CD1c-positive myeloid dendritic cell (primary cell): ENCODE results near the gene GPX3.

Source experiments
- DNase-seq: peaks from one replicate; pipeline ENCODE4 v3.0.0-alpha.2; 2016; ENCODE audit errors: extremely low spot score

Gene GPX3

DNA sequence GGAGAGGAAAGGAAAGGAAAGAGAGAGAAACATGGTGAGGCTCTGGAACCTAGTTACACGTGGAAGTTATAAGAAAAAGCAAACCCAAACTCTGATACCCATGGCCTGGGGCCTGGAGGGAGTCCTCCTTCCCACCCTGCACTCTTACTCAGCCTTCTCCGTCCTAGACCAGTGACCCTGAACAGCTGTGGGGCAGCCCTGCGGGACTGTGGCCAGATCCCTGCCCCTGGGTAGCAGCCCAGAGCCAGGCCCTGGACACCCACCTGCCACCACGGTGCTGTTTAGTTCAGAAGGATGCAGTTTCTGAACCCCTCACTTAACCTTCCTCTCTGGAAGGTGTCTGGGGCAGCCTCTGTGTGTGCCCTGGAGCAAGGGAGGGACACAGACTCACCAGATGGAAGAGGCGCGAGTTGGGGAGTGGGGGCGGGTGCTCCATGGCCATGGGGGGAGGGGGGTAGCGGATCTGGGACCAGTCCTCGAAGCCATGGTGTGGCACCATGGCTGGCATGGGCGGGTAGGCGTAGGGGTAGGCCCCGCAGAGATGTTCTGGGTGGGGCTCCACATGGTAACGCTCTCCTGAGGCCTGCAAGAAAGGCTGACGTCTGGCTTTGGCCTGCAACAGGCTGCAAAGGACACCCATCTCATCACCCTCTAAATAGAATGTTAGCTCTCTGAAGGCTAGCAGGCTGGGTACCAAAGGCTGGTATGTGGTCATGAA lies 13.0 kb downstream of the GPX3 start:
- no peak for DNase-seq

DNA sequence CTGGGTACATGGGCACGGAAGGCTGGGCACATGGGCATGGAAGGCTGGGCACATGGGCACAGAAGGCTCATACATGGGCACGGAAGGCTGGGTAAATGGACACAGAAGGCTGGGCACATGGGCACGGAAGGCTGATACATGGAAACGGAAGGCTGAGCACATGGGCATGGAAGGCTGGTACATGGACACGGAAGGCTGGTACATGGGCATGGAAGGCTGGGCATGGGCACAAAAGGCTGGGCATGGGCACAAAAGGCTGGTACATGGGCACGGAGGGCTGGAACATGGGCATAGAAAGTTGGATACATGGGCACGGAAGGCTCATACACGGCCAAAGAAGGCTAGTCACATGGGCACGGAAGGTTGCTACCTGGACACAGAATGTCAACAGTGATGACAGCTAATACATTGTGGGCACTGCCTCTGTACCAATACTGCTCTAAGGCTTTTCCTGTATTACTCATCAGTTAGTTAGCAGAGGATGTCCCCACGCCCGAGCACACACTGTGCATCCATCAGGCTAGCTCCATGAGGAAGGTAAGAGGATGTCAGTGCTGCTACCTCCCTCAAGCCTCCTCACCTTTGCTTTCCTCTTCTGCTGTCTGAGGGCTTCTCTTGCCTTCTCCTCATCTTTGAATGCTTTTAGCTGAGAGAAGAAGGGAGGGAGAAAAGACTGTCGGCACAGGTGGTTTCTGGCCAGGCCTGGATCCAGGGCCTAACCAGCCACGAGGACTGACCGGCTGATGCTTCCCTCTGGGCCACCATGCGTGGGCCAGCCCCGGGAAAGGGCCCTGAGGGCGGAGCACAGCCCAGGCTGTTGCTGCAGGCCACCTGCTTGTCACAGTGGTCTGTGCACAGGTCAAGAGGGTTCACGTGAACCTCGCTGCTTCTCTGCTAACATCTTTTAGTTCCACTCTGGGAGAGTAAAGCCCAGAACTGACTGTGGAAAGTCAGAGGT lies 14.3 kb downstream of the GPX3 start:
- no peak for DNase-seq

DNA sequence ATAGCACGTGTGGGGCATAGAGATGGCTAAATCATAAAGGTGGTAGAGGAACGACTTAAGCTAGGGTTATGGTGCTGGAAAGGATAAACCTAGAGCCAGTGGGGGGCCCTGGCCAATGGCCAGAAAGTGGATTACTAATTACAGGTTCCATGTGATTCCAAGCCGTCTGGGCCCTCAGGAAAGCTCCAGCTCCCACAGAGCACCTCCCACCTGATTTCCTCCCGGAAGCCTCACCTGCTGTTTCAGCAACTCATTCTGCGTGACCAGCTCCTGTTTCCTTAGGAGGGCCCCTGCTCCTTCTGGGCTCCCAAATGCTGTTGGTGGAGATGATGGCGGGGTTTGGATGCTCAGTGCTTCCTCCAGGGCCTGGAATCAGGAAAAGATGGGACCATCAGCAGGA lies 16.2 kb downstream of the GPX3 start:
- no peak for DNase-seq

DNA sequence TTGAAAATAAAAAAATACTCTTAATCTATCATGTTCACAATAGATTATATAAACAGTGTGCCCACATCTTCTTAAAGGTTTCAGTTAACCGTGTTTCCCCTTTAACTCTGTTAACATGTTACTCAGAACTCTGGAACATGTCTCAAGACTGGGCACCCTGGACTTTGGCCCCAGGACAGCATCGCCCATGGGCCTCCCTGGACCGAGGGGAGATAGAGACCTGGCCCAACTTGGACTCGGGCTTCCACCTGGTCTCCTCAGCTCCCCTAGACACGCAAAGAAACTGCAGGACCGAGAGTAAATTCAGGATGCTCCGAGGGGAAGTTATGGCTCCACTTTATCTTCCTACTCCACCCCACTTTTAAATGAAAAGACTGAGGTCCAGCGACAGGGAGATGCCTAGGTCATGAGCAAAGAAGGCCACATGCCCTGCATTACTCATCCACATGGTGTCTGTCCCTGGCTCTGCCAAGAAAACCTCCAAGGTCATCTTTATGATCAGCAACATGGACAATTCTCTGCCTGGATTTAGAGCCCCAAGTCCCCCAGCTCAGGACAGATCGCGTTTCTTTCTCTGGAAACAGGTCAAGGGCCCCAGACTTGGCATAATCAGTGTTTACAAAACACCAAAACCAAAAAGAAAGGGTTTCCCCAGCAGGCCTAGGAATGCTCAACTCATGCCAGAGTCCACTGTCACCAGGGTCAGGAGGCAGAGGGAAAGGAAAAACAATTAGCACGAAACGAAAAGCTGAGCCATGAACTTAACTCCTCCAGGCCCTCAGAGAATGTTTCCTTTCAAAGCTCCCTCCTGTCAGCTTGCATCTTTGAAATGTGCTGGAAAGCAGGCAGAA lies 17.4 kb downstream of the GPX3 start:
- DNase-seq, result no peak

DNA sequence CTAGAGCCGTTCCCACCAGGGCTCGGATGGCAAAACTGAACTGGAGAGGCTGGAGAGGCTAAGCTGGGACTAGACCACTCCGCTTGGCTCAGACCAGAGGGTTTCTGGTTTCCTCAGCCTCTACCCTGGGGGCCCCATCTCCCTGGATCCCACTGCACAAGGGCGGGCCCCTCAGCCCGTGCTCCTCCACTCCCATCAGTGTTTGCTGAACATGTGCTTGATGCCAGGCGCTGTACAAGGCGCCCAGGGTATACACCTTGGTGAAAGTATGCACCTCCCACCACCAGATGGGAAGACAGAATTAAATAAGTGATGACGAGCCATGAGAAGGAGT lies 18.0 kb downstream of the GPX3 start:
- DNase-seq, result no peak

DNA sequence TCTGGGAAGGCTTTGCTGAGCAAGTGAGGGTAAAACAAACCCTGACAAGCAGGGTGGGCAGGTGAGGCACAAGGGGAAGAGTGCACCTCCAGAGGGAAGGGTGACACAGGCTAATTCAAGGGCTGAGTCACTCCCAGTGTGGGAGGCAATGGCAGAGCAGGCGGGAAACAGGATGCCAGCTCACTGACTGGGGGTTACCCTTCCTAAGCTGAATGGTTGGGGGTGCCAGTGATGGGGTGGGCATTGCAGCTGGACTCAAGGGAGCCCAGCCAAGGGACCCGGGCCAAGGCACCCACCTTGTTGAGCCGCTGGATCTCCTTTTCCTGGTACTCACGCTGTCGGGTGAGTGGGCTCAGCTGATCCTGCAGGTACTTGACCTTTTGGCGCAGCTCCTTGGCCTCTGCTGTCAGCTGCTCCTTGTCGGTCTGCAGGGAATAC lies 18.4 kb downstream of the GPX3 start:
- DNase-seq, result no peak

DNA sequence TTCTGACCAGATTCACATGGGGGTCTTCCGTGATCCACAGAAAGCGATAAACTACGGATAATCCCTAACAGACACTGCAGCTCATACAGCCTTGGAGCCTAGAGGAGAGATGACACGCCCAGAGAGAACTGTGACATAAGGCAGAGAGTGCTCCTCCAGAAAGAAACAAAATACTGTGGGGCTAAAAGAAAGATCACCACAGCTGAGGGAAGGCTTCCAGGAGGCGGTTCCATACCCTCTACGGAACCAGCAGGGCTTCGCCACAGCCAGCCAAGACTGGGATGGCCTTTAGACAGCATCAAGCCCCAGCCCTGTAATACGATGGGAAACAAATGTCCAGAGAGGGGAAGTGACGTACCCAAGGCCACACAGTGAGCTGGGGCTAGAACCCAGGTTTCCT lies 19.3 kb downstream of the GPX3 start:
- DNase-seq, result no peak

DNA sequence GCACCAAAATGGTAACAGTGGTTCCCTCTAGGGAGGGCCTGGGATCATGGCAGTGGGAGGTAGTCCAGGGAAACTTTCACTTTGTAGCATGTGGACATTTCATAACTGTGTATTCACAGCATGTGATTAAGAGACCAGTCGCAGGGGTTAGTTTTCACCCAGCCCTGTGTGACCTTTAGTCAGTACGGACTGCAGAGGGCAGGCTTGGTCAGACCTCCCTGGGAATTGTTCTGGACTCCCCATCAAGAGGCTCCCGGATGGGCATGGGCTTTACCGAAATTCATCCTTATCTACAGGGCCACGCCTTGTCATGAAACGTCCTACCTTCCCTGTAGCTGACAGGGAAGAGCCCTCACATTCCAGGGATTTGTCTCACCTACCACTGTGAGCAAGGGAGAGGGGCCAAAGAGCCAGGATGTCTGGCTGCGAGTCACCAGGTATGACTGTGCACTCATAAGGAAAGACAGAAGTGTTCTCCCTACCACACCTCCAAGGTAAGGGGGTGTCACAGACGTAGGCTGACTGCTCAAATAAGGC lies 19.9 kb downstream of the GPX3 start:
- no peak for DNase-seq

DNA sequence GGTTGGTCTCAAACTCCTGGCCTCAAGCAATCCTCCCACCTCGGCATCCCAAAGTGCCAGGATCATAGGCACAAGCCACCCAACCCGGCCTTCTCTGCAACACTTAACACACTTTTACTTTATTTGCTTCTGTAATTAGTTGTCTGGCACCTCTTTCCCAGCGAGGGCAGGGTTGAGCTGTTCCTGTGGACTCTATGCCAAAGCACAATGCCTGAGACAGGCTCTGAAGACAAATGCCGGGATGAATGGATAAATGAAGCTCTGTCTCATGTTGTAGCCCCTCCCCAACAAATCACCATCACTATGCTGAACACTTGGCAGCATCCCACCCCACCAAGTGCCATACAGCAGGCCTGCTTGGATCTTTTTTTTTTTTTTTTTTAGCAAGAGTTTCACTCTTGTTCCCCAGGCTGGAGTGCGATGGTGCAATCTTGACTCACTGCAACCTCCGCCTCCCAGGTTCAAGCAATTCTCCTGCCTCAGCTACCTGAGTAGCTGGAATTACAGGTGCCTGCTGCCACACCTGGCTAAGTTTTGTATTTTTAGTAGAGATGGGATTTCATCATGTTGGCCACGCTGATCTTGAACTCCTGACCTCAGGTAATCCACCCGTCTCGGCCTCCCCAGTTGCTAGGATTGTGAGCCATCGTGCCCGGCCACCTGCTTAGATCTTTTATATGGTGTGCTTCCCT lies 21.3 kb downstream of the GPX3 start:
- DNase-seq, result no peak

DNA sequence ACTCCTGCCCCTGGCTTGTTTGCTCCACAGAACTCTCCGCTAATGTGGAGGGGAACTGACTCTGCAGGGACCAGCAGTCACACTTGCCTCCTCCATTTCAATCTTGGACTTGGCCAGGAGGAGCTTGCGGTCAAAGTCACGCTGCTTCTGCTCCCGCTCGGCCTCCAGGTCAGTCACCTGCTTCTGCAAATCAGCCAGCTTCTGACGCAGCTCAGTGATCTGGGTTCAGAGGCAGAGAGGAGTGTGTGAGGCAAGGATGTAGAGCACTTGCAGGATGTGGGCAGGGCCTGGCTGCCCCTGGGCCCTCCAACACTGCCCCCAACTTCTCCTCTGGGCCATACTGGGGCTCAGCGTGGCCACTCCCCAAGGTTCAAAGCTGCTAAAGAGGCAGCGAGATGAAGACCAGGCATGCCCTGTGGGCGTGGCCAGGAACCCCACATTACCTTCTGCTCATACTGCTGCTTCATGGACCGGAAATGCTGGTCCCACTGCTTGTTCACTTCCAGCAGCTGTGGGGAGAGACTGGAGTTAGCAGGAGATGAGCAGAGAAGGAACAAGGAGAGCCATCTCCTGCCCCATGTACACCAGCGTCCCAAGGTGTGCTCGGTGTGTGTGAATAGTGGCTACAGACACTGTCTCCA lies 22.2 kb downstream of the GPX3 start:
- no peak for DNase-seq

DNA sequence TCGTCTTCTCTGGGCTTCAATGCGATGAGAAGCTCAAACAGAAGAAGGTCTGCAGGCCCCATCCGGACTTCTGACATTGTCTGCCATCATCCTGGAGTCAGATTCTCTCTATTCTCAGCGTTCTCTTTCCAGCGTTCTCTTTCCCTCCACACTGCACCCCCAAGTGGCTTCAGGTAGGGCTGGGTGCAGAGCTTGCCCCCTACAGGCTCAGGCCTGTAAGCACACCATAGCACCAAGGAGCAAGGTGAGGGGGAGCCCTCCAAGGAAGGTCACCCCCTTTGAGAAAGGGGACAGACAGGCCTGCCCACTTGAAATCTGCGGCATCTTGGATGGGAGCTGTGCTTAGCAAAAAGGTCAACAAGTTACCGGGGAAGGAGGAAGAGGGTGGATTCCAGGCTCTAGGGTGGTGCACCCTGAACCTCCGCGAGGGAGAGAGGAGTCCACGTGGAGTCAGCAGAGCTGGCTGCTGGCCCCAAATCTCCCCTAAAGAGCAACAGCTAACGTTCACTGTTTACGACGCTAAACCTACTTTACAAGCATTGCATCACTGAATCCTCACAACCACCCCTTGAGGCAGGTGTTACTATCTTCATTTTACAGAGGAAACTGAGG lies 27.5 kb downstream of the GPX3 start:
- DNase-seq, result no peak

DNA sequence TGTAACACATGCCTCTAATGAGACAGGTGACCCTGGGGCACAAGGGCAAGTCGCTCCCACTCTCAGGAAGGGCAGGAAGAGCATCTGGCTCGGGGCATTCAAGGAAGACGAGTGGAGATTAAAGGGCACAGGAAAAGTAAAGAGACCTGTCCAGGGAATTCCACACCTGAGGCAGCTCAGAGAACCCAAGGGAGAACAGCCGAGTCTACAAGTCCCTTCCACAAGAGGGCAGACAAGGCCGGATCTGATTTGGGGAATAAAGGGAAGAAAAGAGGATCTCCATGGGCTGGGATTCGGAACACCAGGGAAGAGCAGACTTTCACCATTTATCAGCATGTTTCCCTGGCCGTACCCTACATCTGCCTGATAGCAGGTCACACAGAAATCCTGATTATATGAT lies 28.1 kb downstream of the GPX3 start:
- no peak for DNase-seq

DNA sequence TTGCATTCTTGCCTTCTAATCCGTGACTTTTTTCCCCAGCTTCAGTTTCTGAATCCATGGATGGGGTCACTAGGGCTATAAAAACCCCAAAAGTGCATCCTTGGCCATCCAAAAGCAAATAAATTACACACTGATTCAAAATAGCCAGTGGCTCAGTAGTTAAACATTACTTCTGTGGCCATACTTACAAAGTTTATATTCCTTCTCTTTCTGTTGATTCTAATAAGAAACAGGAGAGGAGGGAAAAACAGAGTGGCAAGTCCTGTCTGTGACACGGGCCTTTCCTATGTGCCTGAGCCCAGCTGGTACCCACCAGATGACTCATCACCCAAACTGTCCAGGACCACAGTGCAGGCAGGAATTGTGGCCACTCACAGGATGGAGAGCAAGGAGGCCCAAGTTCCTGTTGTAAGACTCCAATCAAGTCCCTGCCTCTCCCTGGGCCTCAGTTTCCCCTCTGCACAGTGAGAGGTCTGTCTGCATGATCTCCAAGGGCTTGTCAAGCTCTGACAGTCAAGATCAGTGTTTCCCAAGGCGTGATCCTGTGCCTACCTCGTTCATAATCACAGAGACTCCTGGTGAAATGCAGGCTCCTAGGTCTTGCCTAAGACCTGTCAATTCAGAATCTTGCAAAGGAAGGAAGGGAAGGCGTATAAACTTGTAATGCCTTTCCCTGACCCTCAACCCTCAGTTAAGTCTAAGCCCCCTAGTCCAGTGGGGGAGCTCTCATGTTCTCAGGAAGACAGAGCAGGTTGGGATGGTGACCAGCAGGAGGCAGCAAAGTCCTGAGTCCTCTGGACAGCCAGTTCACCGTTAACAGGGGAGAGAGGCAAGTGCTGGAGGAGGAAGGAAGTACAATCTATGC lies 30.9 kb downstream of the GPX3 start:
- peak; percentile 87 for DNase-seq

DNA sequence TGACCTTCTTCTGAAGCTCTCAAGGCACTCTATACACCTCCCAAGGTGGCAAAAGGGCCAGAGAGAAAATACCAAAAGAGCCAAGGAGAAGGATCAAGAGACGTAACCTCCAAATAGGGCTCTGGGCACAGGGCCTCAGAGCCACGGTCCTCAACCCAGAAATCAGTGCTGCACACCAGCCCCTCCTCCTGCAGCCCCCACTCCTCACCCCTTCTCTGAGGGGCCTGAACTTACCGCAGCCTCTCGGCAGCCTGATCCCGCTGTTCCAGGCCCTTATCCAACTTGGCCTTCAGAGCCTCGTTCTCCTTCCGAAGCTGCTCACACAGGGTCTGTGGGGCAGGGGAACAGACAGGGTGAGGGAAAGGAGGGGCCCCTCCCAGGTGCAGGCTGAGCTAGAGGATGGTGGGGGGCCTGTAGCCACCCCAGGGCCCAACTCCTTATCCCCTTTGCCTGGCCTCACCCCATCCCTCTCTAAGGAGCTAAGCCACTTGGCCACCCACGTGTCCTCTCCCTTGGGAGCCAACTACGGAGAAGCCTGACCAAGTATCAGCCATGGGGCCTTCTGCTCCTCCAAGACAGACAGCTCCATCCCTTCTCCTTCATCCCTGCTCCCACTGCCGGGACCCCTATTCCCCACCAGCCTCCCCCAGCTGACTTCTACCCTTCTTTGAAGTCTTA lies 31.7 kb downstream of the GPX3 start:
- DNase-seq, result no peak

DNA sequence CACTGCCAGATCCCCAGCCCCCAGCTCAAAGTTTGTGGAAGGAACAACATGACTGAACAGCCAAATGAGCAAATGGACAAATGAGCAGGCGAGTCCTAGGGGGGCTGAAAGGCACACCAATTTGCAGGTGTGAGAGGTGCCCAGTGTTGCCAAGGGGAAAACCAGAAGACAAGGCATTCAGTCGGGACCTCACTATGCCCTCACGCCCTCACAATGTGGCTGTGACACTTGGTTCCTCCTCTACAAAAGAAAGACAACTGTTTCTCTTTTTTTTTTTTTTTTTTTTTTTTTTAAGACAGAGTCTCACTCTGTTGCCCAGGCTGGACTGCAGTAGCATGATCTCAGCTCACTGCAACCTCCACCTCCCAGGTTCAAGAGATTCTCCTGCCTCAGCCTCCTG lies 32.4 kb downstream of the GPX3 start:
- peak; percentile 56 for DNase-seq

DNA sequence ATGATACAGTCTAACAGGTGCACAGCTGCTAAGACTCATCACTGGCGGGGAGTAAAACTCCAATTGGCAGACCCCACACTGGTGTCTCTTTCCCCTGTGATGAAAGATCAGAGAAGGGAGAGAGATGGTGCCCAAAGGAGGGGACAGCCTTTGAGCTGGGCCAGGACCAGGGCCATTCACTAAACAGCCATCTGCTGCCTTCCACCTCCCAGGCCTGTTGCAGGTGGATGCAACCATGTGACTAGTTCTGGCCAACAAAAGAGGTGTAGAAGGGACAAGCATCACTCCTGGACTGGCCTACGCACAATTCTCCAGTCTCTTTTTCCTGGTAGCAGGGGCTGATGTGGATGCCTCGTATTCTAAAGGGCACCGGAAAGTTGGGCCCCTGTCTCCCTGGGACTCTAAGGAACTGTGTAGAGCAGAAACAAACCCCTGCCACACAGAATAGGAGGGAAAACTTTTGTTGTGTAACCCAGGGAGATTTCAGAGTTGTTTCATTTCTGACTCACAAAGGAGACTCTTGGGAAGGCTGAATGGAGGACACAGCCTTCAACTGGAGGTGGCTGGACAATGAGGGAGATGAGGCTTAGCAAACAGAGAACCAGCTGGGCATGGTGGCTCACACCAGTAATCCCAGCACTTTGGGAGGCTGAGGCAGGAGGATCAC lies 33.5 kb downstream of the GPX3 start:
- DNase-seq, result no peak

DNA sequence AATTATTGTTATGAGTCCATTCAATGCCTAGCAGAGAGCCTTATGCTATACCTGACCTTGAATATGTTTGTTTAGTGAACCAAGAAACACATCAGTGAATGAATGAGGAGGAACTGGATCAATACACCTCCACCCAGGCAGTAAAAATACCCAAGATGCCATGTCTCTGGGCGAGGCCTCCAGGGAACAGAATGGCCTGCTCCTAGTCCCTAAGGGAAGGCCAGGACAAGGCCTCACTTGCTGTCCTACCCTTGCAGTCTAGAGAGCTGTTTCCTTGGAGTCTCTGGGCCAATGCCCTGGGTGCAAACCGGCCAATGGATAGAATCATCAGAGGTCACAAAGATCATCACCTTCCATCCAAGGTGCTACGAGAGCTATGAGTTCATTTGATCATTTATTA lies 34.3 kb downstream of the GPX3 start:
- DNase-seq, result no peak

DNA sequence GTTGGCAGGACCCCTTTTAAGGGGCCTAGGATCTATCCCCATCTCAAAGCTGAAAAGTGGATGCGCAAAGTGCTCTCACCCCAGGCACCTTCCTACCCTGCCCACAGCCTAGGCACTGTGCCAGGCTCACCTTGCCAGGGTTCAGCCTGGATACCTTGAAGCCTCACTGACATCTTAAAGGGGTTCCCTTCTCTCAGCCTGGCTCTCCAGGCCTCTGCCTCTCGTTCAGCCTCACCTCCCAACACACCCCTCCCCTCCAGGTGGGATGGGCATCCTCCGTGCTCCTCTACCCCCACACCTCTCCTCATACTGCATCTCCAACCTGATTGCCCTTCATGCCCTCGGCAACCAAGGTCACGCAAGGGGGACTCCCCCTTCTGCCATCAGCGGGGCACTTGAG lies 34.9 kb downstream of the GPX3 start:
- DNase-seq, result no peak
